Measurements from ENCODE around the gene ARL5A.

DNA sequence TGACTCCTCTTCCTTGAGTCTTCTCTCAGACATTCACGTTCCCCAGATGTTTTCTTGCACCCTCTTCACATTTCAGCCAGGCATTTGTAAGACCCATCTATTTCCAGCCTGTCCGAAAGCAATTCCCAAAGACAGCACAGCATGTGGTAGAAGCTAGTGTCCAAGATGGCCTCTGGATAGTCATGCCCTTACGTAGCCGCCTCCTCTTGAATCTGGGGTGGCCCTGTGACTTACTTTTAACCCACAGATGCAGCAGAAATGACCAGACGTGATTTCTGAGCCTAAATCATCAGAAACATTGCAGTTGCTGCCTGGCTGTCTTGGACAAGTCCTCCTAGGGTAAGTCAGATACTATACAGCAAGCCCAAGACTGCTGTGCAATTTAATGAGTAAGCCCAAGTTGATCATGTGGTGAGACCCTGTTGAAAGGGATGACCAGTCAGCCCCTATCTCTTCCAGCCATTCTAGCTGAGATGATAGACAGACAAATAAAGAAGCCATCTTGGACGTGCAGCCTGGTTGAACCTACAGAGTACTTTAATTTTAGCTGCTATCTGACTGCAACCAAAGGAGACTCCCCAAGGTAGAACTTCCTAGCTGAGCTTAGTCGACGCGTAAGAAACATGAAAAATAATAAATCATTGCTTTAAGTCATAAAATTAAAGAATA lies 12.3 kb downstream of the ARL5A start:
- TF ChIP-seq SIX5 (IDR thresholded peaks at IDR 0.05; ENCODE audit: borderline replicate concordance in 1 of 2, insufficient read depth in 1 of 2, low read depth in 1 of 2, low read length in 2 of 2), result no peak
- TF ChIP-seq, protein P1, sequence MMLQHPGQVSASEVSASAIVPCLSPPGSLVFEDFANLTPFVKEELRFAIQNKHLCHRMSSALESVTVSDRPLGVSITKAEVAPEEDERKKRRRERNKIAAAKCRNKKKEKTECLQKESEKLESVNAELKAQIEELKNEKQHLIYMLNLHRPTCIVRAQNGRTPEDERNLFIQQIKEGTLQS (IDR thresholded peaks at IDR 0.05), result peak; percentile 43
- TF ChIP-seq, protein P1 (CRISPR knock-in tag; conservative IDR thresholded peaks at IDR 0.05), result no peak
- no peak for TF ChIP-seq ZBTB33 (CRISPR knock-in tag; IDR thresholded peaks at IDR 0.05)
- TF ChIP-seq ZFX (CRISPR knock-in tag; IDR thresholded peaks at IDR 0.05), result no peak
- no peak for TF ChIP-seq SREBF2 (CRISPR knock-in tag; IDR thresholded peaks at IDR 0.05)
- no peak for TF ChIP-seq TAF1 (IDR thresholded peaks at IDR 0.05; ENCODE audit: control insufficient read depth, extremely low read depth, insufficient read depth, low read length, severe bottlenecking)
- TF ChIP-seq SMAD4 (CRISPR knock-in tag; conservative IDR thresholded peaks at IDR 0.05), result peak; percentile 85
- TF ChIP-seq POLR2H (tag; IDR thresholded peaks at IDR 0.05; ENCODE audit: low read depth), result no peak
- TF ChIP-seq, protein P2, sequence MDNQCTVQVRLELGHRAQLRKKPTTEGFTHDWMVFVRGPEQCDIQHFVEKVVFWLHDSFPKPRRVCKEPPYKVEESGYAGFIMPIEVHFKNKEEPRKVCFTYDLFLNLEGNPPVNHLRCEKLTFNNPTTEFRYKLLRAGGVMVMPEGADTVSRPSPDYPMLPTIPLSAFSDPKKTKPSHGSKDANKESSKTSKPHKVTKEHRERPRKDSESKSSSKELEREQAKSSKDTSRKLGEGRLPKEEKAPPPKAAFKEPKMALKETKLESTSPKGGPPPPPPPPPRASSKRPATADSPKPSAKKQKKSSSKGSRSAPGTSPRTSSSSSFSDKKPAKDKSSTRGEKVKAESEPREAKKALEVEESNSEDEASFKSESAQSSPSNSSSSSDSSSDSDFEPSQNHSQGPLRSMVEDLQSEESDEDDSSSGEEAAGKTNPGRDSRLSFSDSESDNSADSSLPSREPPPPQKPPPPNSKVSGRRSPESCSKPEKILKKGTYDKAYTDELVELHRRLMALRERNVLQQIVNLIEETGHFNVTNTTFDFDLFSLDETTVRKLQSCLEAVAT (IDR thresholded peaks at IDR 0.05), result no peak
- TF ChIP-seq, protein P3, sequence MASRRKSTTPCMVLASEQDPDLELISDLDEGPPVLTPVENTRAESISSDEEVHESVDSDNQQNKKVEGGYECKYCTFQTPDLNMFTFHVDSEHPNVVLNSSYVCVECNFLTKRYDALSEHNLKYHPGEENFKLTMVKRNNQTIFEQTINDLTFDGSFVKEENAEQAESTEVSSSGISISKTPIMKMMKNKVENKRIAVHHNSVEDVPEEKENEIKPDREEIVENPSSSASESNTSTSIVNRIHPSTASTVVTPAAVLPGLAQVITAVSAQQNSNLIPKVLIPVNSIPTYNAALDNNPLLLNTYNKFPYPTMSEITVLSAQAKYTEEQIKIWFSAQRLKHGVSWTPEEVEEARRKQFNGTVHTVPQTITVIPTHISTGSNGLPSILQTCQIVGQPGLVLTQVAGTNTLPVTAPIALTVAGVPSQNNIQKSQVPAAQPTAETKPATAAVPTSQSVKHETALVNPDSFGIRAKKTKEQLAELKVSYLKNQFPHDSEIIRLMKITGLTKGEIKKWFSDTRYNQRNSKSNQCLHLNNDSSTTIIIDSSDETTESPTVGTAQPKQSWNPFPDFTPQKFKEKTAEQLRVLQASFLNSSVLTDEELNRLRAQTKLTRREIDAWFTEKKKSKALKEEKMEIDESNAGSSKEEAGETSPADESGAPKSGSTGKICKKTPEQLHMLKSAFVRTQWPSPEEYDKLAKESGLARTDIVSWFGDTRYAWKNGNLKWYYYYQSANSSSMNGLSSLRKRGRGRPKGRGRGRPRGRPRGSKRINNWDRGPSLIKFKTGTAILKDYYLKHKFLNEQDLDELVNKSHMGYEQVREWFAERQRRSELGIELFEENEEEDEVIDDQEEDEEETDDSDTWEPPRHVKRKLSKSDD (conservative IDR thresholded peaks at IDR 0.05; ENCODE audit: low read length), result no peak
- TF ChIP-seq LEF1 (IDR thresholded peaks at IDR 0.05), result 0 out of 2 replicates have a peak, but pooled peaks have one; percentile 29
- no peak for TF ChIP-seq ZNF695 (CRISPR knock-in tag; IDR thresholded peaks at IDR 0.05)

Data from K562 (cell line).